Endodermal cell (in vitro differentiated cells): ENCODE measurements around the gene SPAG6. TPM values are rescaled to one million over a fixed set of nuclear protein-coding genes. Genes with fewer than 3 reads are reported as not detected.
"Not testable (repeated sequence)": the region's sequence is repeated elsewhere in the genome, so short reads cannot be mapped to it uniquely, and the experiment has no call there.

Experiments
- DNase-seq: peaks from one replicate; pipeline ENCODE4 v3.0.0-alpha.2; 2017
- H3K27ac ChIP-seq: 2 replicates; pipeline ENCODE4 v1.5.1; 2013; ENCODE audit warnings: mild to moderate bottlenecking, low read depth, low read length, moderate library complexity
- H3K27me3 ChIP-seq: 2 replicates; pipeline ENCODE4 v1.6.1; 2013; ENCODE audit warnings: mild to moderate bottlenecking, low read length, moderate library complexity; ENCODE audit not compliant: insufficient read depth, control insufficient read depth, poor library complexity, severe bottlenecking
- H3K36me3 ChIP-seq: 2 replicates; pipeline ENCODE4 v1.7.0; 2013; ENCODE audit warnings: mild to moderate bottlenecking, low read length, moderate library complexity; ENCODE audit not compliant: control insufficient read depth, insufficient read depth
- H3K4me1 ChIP-seq: one replicate; pipeline ENCODE4 v1.7.0; 2013; ENCODE audit warnings: low read length; ENCODE audit not compliant: control insufficient read depth, insufficient read depth
- H3K4me3 ChIP-seq: 2 replicates; pipeline ENCODE4 v1.5.1; 2013; ENCODE audit warnings: mild to moderate bottlenecking, low read length, moderate library complexity
- H3K9ac ChIP-seq: 2 replicates; pipeline ENCODE4 v1.6.1; 2013; ENCODE audit warnings: mild to moderate bottlenecking, low read length, moderate library complexity; ENCODE audit not compliant: poor library complexity, severe bottlenecking; ENCODE audit errors: extremely low read depth
- H3K9me3 ChIP-seq: 2 replicates; pipeline ENCODE4 v1.6.1; 2013; ENCODE audit warnings: mild to moderate bottlenecking, low read length, moderate library complexity; ENCODE audit not compliant: control insufficient read depth
- H3K27ac Mint-ChIP-seq: 2 replicates; pipeline ENCODE4 v1.8.0; 2020; ENCODE audit warnings: mixed read lengths
- H3K27me3 Mint-ChIP-seq: 2 replicates; pipeline ENCODE4 v1.8.0; 2021; ENCODE audit warnings: mild to moderate bottlenecking, mixed read lengths; ENCODE audit not compliant: insufficient read depth
- H3K36me3 Mint-ChIP-seq: 2 replicates; pipeline ENCODE4 v1.8.0; 2020; ENCODE audit warnings: low read depth, mixed read lengths
- H3K4me1 Mint-ChIP-seq: 2 replicates; pipeline ENCODE4 v1.8.0; 2020; ENCODE audit warnings: mixed read lengths
- H3K4me3 Mint-ChIP-seq: 2 replicates; pipeline ENCODE4 v1.8.0; 2020; ENCODE audit warnings: mild to moderate bottlenecking, moderate library complexity, mixed read lengths
- H3K9me3 Mint-ChIP-seq: 2 replicates; pipeline ENCODE4 v1.8.0; 2020; ENCODE audit warnings: mild to moderate bottlenecking, mixed read lengths
- CTCF ChIP-seq: fragments of 200-600 bp; sonication (generic); conservative IDR thresholded peaks from 2 replicates; pipeline ENCODE4 v1.5.0; 2021; ENCODE audit warnings: antibody characterized with exemption, mild to moderate bottlenecking
- WGBS, 2 experiments: methylation state at CpG; one replicate each; pipeline versions ENCODE4 v1.1.5 to v1.1.7; 2013; ENCODE audit warnings: missing lambda C conversion rate in 2 of 2, mixed read lengths in 1 of 2; ENCODE audit not compliant: insufficient coverage in 1 of 2, insufficient read length in 1 of 2; 5-methylcytosine and 5-hydroxymethylcytosine counted together
- total RNA-seq, 2 donors: library from RNA; stranded (reverse); fragmentation: NEBNext Ultra II Directional in 1 of 2; extraction: Animal tissue kit (Norgen Biotek cat#: 25700) in 1 of 2; gene quantifications; 2 replicates in 1 of 2; 3 replicates in 1 of 2; pipeline ENCODE4 v1.2.1, GENCODE V29; 2021

The SPAG6 gene
- total RNA-seq, 2 donors from 2014 or later = 1.1 to 2.1 TPM

GRCh38 chr10:22305721-22306120 is 39.6 kb upstream of the SPAG6 start:
- H3K9ac ChIP-seq = no peak overlapping the region
- WGBS, 2 experiments = no CpG with 5 or more reads among the region's 2 CpGs
- no peak for TF ChIP-seq CTCF
- DNase-seq = no peak
- no peak overlapping the region for H3K4me3 Mint-ChIP-seq
- no peaks in the 10 kb centered on the region for H3K36me3 Mint-ChIP-seq
- no peaks in the 10 kb centered on the region for H3K4me1 Mint-ChIP-seq
- peaks cover 13% of the 10 kb centered on the region for H3K27me3 Mint-ChIP-seq
- no peaks in the 10 kb centered on the region for H3K4me1 ChIP-seq
- no peaks in the 10 kb centered on the region for H3K36me3 ChIP-seq
- peaks cover 2% of the 10 kb centered on the region for H3K27me3 ChIP-seq
- H3K9me3 ChIP-seq = no peaks in the 10 kb centered on the region
- H3K27ac Mint-ChIP-seq = no peak overlapping the region
- H3K27ac ChIP-seq = no peak overlapping the region
- H3K4me3 ChIP-seq = no peak overlapping the region
- no peaks in the 10 kb centered on the region for H3K9me3 Mint-ChIP-seq

- 90% methylated on average over 1 of the region's 2 CpGs; no CpG with 5 or more reads in 1 of the 2 experiments for WGBS, 2 experiments
- H3K27me3 Mint-ChIP-seq = peaks cover 35% of the 10 kb centered on the region
Measured at GRCh38 chr10:22308390-22308789, 36.9 kb upstream of the SPAG6 start.

GRCh38 chr10:22309180-22310000 is 35.9 kb upstream of the SPAG6 start:
- Histone ChIP-seq H3K9me3 (no peaks in the 10 kb centered on the region), H3K27ac (no peak overlapping the region), H3K9ac (no peak overlapping the region), H3K4me3 (no peak overlapping the region), H3K4me1 (no peaks in the 10 kb centered on the region), H3K27me3 (peaks cover 20% of the 10 kb centered on the region), H3K36me3 (no peaks in the 10 kb centered on the region)
- no peak overlapping the region for H3K4me3 Mint-ChIP-seq
- no peak for TF ChIP-seq CTCF
- H3K27ac Mint-ChIP-seq = no peak overlapping the region
- H3K36me3 Mint-ChIP-seq = no peaks in the 10 kb centered on the region
- 80 to 83% methylated on average over 1 to 2 of the region's 4 CpGs for WGBS, 2 experiments
- DNase-seq = no peak
- no peaks in the 10 kb centered on the region for H3K9me3 Mint-ChIP-seq
- H3K4me1 Mint-ChIP-seq = no peaks in the 10 kb centered on the region
- peaks cover 45% of the 10 kb centered on the region for H3K27me3 Mint-ChIP-seq

More at GRCh38 chr10:22308390-22308789, 36.9 kb upstream of the SPAG6 start:
- H3K9me3 ChIP-seq = no peaks in the 10 kb centered on the region
- Mint-ChIP-seq H3K4me1 (no peaks in the 10 kb centered on the region), H3K27ac (no peak overlapping the region), H3K36me3 (no peaks in the 10 kb centered on the region), H3K9me3 (no peaks in the 10 kb centered on the region), H3K4me3 (no peak overlapping the region)
- H3K4me3 ChIP-seq = no peak overlapping the region
- no peak for TF ChIP-seq CTCF
- H3K9ac ChIP-seq = no peak overlapping the region
- peaks cover 10% of the 10 kb centered on the region for H3K27me3 ChIP-seq
- no peaks in the 10 kb centered on the region for H3K36me3 ChIP-seq
- DNase-seq = no peak
- no peak overlapping the region for H3K27ac ChIP-seq
- H3K4me1 ChIP-seq = no peaks in the 10 kb centered on the region

GRCh38 chr10:22310012-22310411 is 35.3 kb upstream of the SPAG6 start:
- H3K9me3 Mint-ChIP-seq, H3K4me1 ChIP-seq, H3K36me3 Mint-ChIP-seq, H3K36me3 ChIP-seq, H3K27ac Mint-ChIP-seq, H3K4me3 Mint-ChIP-seq, DNase-seq, H3K4me1 Mint-ChIP-seq, H3K9me3 ChIP-seq, H3K4me3 ChIP-seq, H3K9ac ChIP-seq, H3K27ac ChIP-seq: not testable (repeated sequence)
- H3K27me3 ChIP-seq = peaks cover 26% of the 10 kb centered on the region
- 89 to 91% methylated on average over 5 to 7 of the region's 10 CpGs for WGBS, 2 experiments
- peaks cover 50% of the 10 kb centered on the region for H3K27me3 Mint-ChIP-seq
